Measurements from ENCODE around the gene IL20.

DNA sequence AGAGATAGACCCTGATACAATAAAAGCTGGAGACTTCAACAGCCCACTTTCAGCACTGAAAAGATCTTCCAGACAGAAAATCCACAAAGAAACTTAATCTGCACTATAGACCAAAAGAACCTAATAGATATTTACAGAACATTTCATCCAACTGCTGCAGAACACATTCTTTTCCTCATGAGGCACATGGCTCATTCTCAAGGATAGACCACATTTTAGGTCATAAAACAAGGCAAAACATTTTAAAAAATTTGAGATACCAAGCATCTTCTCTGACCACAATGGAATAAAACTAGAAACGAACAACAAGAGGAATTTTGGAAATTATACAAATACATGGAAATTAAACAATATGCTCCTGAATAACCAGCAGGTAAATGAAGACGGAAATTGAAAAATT lies 15.0 kb upstream of the IL20 start:
- TF ChIP-seq, protein P1, sequence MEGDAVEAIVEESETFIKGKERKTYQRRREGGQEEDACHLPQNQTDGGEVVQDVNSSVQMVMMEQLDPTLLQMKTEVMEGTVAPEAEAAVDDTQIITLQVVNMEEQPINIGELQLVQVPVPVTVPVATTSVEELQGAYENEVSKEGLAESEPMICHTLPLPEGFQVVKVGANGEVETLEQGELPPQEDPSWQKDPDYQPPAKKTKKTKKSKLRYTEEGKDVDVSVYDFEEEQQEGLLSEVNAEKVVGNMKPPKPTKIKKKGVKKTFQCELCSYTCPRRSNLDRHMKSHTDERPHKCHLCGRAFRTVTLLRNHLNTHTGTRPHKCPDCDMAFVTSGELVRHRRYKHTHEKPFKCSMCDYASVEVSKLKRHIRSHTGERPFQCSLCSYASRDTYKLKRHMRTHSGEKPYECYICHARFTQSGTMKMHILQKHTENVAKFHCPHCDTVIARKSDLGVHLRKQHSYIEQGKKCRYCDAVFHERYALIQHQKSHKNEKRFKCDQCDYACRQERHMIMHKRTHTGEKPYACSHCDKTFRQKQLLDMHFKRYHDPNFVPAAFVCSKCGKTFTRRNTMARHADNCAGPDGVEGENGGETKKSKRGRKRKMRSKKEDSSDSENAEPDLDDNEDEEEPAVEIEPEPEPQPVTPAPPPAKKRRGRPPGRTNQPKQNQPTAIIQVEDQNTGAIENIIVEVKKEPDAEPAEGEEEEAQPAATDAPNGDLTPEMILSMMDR (IDR thresholded peaks at IDR 0.05): no peak
- TF ChIP-seq EP300 (IDR thresholded peaks at IDR 0.05) (no peak), POLR2A (IDR thresholded peaks at IDR 0.05; ENCODE audit: low read length) (no peak), RFX5 (IDR thresholded peaks at IDR 0.05) (no peak), RCOR1 (IDR thresholded peaks at IDR 0.05; ENCODE audit: low read depth, low read length) (no peak), CHD4 (IDR thresholded peaks at IDR 0.05; ENCODE audit: borderline replicate concordance) (no peak), JUNB (IDR thresholded peaks at IDR 0.05) (no peak)
- TF ChIP-seq, protein P2, sequence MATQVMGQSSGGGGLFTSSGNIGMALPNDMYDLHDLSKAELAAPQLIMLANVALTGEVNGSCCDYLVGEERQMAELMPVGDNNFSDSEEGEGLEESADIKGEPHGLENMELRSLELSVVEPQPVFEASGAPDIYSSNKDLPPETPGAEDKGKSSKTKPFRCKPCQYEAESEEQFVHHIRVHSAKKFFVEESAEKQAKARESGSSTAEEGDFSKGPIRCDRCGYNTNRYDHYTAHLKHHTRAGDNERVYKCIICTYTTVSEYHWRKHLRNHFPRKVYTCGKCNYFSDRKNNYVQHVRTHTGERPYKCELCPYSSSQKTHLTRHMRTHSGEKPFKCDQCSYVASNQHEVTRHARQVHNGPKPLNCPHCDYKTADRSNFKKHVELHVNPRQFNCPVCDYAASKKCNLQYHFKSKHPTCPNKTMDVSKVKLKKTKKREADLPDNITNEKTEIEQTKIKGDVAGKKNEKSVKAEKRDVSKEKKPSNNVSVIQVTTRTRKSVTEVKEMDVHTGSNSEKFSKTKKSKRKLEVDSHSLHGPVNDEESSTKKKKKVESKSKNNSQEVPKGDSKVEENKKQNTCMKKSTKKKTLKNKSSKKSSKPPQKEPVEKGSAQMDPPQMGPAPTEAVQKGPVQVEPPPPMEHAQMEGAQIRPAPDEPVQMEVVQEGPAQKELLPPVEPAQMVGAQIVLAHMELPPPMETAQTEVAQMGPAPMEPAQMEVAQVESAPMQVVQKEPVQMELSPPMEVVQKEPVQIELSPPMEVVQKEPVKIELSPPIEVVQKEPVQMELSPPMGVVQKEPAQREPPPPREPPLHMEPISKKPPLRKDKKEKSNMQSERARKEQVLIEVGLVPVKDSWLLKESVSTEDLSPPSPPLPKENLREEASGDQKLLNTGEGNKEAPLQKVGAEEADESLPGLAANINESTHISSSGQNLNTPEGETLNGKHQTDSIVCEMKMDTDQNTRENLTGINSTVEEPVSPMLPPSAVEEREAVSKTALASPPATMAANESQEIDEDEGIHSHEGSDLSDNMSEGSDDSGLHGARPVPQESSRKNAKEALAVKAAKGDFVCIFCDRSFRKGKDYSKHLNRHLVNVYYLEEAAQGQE (IDR thresholded peaks at IDR 0.05): no peak
